ENCODE results near the gene ANXA11.
A peak's percentile ranks its signal among the peaks of the same experiment; 100 is the strongest.
"Not testable (repeated sequence)": the region's sequence is repeated elsewhere in the genome, so short reads cannot be mapped to it uniquely, and the experiment has no call there.

ANXA11 gene

DNA sequence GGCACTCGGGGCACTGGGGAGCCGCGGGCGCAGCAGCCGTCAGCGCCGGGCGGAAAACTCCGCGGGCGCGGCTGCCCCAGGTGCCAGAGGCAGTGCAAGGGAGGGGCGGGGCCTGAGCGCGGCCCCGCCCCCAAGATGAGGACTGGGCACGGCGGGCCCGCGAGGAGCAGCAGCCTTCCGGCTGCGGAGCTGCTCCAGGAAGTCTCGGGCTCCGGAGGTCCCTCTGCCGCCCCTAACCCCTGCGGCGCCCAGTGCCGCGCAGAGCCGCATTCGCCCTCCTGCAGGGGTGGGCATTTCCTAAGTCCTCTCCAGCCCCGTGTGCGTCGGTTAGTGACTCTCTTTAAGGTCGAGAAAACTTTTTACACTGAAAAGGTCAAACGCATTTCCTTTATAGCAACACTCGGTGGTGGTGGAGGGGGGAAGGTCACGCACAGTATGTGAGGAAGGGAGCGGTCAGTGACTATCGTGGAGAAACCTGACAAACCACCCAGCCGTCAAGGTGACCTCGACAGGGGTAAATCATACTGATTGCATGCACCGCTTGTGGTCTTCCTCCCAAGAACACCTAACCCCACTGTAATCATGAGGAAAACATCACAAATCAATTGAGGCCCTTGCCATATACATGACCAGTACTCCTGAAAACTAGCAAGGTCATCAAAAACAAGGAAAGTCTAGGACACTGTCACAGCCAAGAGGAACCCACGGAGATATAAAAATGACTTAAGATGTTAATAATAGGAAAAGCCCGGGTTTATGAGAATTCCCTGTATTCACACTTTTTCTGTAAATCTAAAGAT lies at the start of gene ANXA11:
Gene ANXA11 (minus strand): TSS at position 61 of the 800 bp plus-strand sequence. CDS start 32,676 bp downstream, outside the sequence.
- Histone ChIP-seq H3K9ac (ENCODE audit: low read depth, low read length) (peak within 1 kb of the TSS; percentile 74), H3K4me1 (ENCODE audit: control insufficient read depth, insufficient read depth, low read length) (peaks cover 12% of the 10 kb centered on the region), H3K27me3 (ENCODE audit: control insufficient read depth, insufficient read depth, low read length) (peaks cover 10% of the 10 kb centered on the region), H3K9me3 (ENCODE audit: control insufficient read depth, insufficient read depth, low read length) (no peaks in the 10 kb centered on the region), H3K4me3 (ENCODE audit: low read depth, low read length) (peak within 1 kb of the TSS; percentile 75), H3K36me3 (ENCODE audit: control insufficient read depth, insufficient read depth, low read length) (no peaks in the 10 kb centered on the region)

DNA sequence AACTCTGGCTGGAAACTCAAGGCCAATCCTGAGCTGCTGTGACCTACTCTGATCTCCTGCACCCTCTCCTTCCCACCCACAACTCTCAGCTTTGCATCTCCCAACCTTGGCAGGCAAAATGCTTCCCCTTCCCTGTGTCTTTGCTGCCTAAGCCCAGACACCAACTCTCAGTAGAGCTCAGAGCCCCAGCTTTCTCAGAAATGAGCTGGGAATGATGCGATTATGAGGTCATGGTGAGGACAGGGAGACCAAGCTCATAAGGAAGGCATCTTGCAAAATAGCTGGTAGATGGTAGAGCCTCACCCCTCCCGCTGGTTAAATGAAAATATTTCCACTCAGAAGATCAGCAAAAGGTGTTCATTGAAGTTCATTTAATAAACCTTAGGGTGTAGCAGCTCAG lies 49.4 kb upstream of the ANXA11 start:
- H3K4me1 ChIP-seq (ENCODE audit: control insufficient read depth, insufficient read depth, low read length); H3K36me3 ChIP-seq (ENCODE audit: control insufficient read depth, insufficient read depth, low read length); H3K9ac ChIP-seq (ENCODE audit: low read depth, low read length); H3K9me3 ChIP-seq (ENCODE audit: control insufficient read depth, insufficient read depth, low read length); H3K27me3 ChIP-seq (ENCODE audit: control insufficient read depth, insufficient read depth, low read length); H3K4me3 ChIP-seq (ENCODE audit: low read depth, low read length): not testable (repeated sequence)

GRCh38 chr10:80253963-80254271 lies 48.6 kb upstream of the ANXA11 start:
- not testable (repeated sequence) for H3K4me1 ChIP-seq (ENCODE audit: control insufficient read depth, insufficient read depth, low read length); H3K27me3 ChIP-seq (ENCODE audit: control insufficient read depth, insufficient read depth, low read length)

GRCh38 chr10:80253266-80253962 lies 48.1 kb upstream of the ANXA11 start:
- Histone ChIP-seq H3K4me3 (ENCODE audit: low read depth, low read length) (no peak overlapping the region), H3K36me3 (ENCODE audit: control insufficient read depth, insufficient read depth, low read length) (no peaks in the 10 kb centered on the region), H3K9me3 (ENCODE audit: control insufficient read depth, insufficient read depth, low read length) (no peaks in the 10 kb centered on the region), H3K9ac (ENCODE audit: low read depth, low read length) (no peak overlapping the region), H3K27me3 (ENCODE audit: control insufficient read depth, insufficient read depth, low read length) (no peaks in the 10 kb centered on the region), H3K4me1 (ENCODE audit: control insufficient read depth, insufficient read depth, low read length) (no peaks in the 10 kb centered on the region)

More at GRCh38 chr10:80253963-80254271, 48.6 kb upstream of the ANXA11 start:
- not testable (repeated sequence) for H3K4me3 ChIP-seq (ENCODE audit: low read depth, low read length); H3K36me3 ChIP-seq (ENCODE audit: control insufficient read depth, insufficient read depth, low read length); H3K9me3 ChIP-seq (ENCODE audit: control insufficient read depth, insufficient read depth, low read length); H3K9ac ChIP-seq (ENCODE audit: low read depth, low read length)

DNA sequence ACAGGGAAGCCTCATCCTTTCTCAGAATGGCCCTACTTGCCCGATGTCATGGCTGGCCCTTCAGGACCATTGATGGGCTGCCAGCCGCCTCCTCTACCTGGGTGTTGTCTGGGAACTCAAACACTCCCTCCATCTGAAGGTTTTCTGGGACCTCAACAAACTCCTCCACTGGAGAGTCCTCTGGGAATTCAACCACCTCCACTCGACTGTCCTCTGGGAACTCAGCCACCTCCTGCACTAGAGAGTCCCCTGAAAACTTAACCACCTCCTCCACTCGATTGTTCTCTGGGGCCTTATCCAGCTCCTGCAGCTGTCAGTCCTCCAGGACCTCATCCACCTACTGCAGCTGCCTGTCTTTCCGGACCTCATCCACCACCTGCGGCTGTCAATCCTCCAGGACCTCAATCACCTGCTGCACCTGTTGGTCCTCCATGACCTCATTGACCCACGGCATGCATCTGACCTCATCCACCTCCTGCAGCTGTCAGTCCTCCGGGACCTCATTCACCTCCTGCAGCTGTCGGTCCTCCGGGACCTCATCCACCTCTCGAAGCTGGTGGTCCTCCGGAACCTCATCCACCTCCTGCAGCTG lies 47.1 kb upstream of the ANXA11 start:
- no peaks in the 10 kb centered on the region for H3K36me3 ChIP-seq (ENCODE audit: control insufficient read depth, insufficient read depth, low read length)
- no peaks in the 10 kb centered on the region for H3K27me3 ChIP-seq (ENCODE audit: control insufficient read depth, insufficient read depth, low read length)
- H3K9me3 ChIP-seq (ENCODE audit: control insufficient read depth, insufficient read depth, low read length) = no peaks in the 10 kb centered on the region
- H3K4me3 ChIP-seq (ENCODE audit: low read depth, low read length) = no peak overlapping the region
- H3K9ac ChIP-seq (ENCODE audit: low read depth, low read length) = no peak overlapping the region
- H3K4me1 ChIP-seq (ENCODE audit: control insufficient read depth, insufficient read depth, low read length) = no peaks in the 10 kb centered on the region

DNA sequence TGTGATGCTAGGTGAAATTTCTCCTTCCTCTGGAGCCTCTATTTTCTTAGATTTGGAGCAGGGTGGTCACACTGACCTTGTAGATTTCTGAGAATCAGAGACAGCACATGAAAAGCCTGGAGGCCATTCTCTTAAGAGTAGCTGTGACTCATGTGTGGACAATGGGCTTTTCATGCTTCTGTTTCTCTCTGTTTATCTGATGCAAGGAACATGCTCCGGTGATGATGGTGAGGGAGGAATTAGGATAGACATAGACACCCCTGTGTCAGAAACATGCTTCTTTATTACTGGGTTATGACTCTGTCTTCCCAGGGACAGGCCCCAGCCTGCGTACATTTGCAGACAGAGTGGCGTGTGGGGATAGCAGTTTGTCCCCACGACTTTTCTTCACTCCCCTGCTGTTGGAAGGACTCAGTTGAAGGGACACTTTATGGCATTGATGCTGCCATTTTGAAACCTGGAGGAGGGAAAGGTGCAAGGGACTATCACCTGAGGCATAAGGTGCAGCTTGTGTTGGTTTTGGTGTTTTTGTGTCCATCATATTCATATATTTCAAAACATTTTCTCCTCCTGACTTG lies 46.5 kb upstream of the ANXA11 start:
- H3K9ac ChIP-seq (ENCODE audit: low read depth, low read length); H3K4me1 ChIP-seq (ENCODE audit: control insufficient read depth, insufficient read depth, low read length); H3K4me3 ChIP-seq (ENCODE audit: low read depth, low read length); H3K36me3 ChIP-seq (ENCODE audit: control insufficient read depth, insufficient read depth, low read length); H3K9me3 ChIP-seq (ENCODE audit: control insufficient read depth, insufficient read depth, low read length); H3K27me3 ChIP-seq (ENCODE audit: control insufficient read depth, insufficient read depth, low read length): not testable (repeated sequence)

GRCh38 chr10:80250399-80250798 lies 45.1 kb upstream of the ANXA11 start:
- not testable (repeated sequence) for H3K9me3 ChIP-seq (ENCODE audit: control insufficient read depth, insufficient read depth, low read length); H3K36me3 ChIP-seq (ENCODE audit: control insufficient read depth, insufficient read depth, low read length); H3K4me3 ChIP-seq (ENCODE audit: low read depth, low read length); H3K4me1 ChIP-seq (ENCODE audit: control insufficient read depth, insufficient read depth, low read length); H3K27me3 ChIP-seq (ENCODE audit: control insufficient read depth, insufficient read depth, low read length); H3K9ac ChIP-seq (ENCODE audit: low read depth, low read length)

DNA sequence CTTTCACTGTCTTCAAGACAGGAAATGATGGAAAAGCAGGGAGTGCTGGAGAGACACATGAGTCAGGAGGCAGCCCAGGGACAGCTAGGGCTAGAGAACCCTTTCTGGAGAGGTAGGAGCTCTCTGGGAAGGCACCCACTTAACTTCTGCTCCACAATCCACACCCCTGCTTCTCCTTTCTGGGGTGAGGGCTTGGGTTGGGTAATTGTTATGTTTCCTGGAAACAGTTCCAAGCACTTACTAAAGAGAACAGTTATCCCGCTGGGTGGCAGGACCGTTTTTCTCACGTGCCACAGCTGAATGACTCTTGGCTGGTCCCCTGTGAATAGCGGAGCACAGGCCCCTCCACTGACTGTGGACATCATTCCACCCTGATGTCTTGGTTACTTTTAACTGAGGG lies 44.6 kb upstream of the ANXA11 start:
- H3K4me1 ChIP-seq (ENCODE audit: control insufficient read depth, insufficient read depth, low read length); H3K36me3 ChIP-seq (ENCODE audit: control insufficient read depth, insufficient read depth, low read length); H3K4me3 ChIP-seq (ENCODE audit: low read depth, low read length); H3K9ac ChIP-seq (ENCODE audit: low read depth, low read length); H3K9me3 ChIP-seq (ENCODE audit: control insufficient read depth, insufficient read depth, low read length); H3K27me3 ChIP-seq (ENCODE audit: control insufficient read depth, insufficient read depth, low read length): not testable (repeated sequence)

- not testable (repeated sequence) for H3K4me1 ChIP-seq (ENCODE audit: control insufficient read depth, insufficient read depth, low read length); H3K27me3 ChIP-seq (ENCODE audit: control insufficient read depth, insufficient read depth, low read length); H3K4me3 ChIP-seq (ENCODE audit: low read depth, low read length); H3K9ac ChIP-seq (ENCODE audit: low read depth, low read length); H3K36me3 ChIP-seq (ENCODE audit: control insufficient read depth, insufficient read depth, low read length); H3K9me3 ChIP-seq (ENCODE audit: control insufficient read depth, insufficient read depth, low read length)
Measured at GRCh38 chr10:80247611-80248010, 42.3 kb upstream of the ANXA11 start.

DNA sequence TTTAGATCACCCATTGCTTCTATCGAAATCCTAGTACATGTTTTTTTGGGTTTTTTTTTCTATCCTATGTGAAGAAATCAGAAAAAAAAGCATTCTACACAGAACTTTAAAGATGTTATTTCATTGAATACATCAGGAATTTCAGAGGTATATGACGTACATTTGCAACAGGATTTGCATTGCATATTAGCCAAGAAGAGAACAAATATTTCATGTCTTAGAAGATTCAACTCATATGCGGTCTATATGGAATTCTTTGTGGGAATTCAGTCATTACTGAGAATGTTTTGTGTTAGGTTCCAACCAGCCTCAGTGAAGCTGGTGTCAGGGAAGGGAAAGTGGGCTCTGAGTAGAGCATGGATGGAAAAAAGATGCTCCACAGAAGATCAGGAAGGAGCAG lies 39.0 kb upstream of the ANXA11 start:
- not testable (repeated sequence) for H3K4me3 ChIP-seq (ENCODE audit: low read depth, low read length); H3K27me3 ChIP-seq (ENCODE audit: control insufficient read depth, insufficient read depth, low read length); H3K9ac ChIP-seq (ENCODE audit: low read depth, low read length); H3K36me3 ChIP-seq (ENCODE audit: control insufficient read depth, insufficient read depth, low read length); H3K4me1 ChIP-seq (ENCODE audit: control insufficient read depth, insufficient read depth, low read length); H3K9me3 ChIP-seq (ENCODE audit: control insufficient read depth, insufficient read depth, low read length)

DNA sequence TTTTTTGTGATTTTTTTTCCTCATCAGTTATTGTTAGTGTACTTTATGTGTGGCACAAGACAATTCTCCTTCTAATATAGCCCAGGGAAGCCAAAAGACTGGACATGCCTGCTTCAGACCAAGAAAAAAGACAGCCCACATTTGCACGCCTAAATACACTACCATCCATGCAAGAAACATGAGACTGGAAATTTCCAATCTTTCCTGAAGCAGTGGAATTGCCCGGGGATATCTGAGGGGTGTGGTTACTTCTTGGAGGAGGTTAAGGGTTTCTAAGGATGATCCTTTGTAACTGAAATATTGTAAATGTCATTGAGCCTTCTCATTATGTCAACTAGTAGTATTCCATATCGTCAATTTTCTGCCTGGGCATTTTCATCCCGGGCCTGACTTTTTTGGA lies 37.0 kb upstream of the ANXA11 start:
- not testable (repeated sequence) for H3K4me3 ChIP-seq (ENCODE audit: low read depth, low read length); H3K27me3 ChIP-seq (ENCODE audit: control insufficient read depth, insufficient read depth, low read length); H3K9me3 ChIP-seq (ENCODE audit: control insufficient read depth, insufficient read depth, low read length); H3K9ac ChIP-seq (ENCODE audit: low read depth, low read length); H3K36me3 ChIP-seq (ENCODE audit: control insufficient read depth, insufficient read depth, low read length); H3K4me1 ChIP-seq (ENCODE audit: control insufficient read depth, insufficient read depth, low read length)

DNA sequence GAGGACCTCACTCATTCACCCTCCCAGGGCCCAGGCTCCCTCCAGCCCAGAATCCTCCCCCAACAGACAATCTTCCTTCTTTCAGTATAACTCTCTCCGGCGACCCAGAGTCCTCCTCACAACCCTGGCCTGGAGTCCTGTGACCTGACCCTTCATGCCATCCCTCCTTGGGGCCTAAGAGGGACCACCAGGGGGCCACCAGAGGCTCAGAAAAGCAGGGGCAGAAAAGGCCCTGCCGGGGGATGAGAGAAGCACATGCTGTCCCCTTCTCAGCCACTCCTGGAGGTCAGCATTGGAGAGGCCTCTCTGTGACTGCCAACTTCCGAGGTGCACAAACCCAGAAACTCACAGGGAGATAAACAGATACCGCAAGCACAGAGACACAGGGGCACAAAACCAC lies 31.1 kb upstream of the ANXA11 start:
- H3K4me1 ChIP-seq (ENCODE audit: control insufficient read depth, insufficient read depth, low read length); H3K4me3 ChIP-seq (ENCODE audit: low read depth, low read length); H3K9ac ChIP-seq (ENCODE audit: low read depth, low read length); H3K36me3 ChIP-seq (ENCODE audit: control insufficient read depth, insufficient read depth, low read length); H3K27me3 ChIP-seq (ENCODE audit: control insufficient read depth, insufficient read depth, low read length); H3K9me3 ChIP-seq (ENCODE audit: control insufficient read depth, insufficient read depth, low read length): not testable (repeated sequence)
